A549 (cell line): ENCODE measurements around the gene TMEM218.

Source experiments
- CEBPB ChIP-seq, 2 experiments: fragments of >200 bp in 1 of 2; sonication (Bioruptor Twin) in 1 of 2; formaldehyde crosslinking in 1 of 2; IDR thresholded peaks; 2 replicates each; pipeline ENCODE4 v1.6.1; 2012 to 2016
- CTCF ChIP-seq: fragments of >200 bp; sonication (Bioruptor Twin); formaldehyde crosslinking; IDR thresholded peaks from 3 replicates; pipeline ENCODE4 v1.5.1; 2016
- ELK1 ChIP-seq: fragments of 150-350 bp; IDR thresholded peaks from 2 replicates; pipeline ENCODE4 v1.6.1; 2014; ENCODE audit warnings: low read depth, mild to moderate bottlenecking, low read length
- JUN ChIP-seq, 2 experiments: fragments of >200 bp; sonication (Bioruptor Twin); formaldehyde crosslinking; IDR thresholded peaks; 2 replicates in 1 of 2; 3 replicates in 1 of 2; pipeline ENCODE4 v1.6.1; 2016 to 2017
- JUNB ChIP-seq: fragments of >200 bp; sonication (Bioruptor Twin); formaldehyde crosslinking; IDR thresholded peaks from 2 replicates; pipeline ENCODE4 v1.6.1; 2016
- RFX5 ChIP-seq: fragments of 450-650 bp; IDR thresholded peaks from 2 replicates; pipeline ENCODE4 v1.7.1; 2014; ENCODE audit warnings: antibody characterized with exemption, mild to moderate bottlenecking, moderate library complexity
- TFCP2L1 ChIP-seq: fragments of 250-450 bp; sonication (Bioruptor Pico); IDR thresholded peaks from 2 replicates; pipeline ENCODE4 v1.5.0; 2021; ENCODE audit warnings: mild to moderate bottlenecking

- no peak for TF ChIP-seq ELK1
- no peak for TF ChIP-seq CTCF
- TF ChIP-seq TFCP2L1 (CRISPR knock-in tag) = no peak
- no peak for TF ChIP-seq CEBPB (IDR thresholded peaks at IDR 0.05)
- no peak for TF ChIP-seq RFX5
- TF ChIP-seq JUNB = no peak
- no peak for TF ChIP-seq JUN (IDR thresholded peaks at IDR 0.05)
These were observed 3.1 kb upstream of the TMEM218 start for GRCh38 chr11:125114518-125114917.
